Measurements from ENCODE around the gene ATPAF1.
"Not testable (repeated sequence)": the region's sequence is repeated elsewhere in the genome, so short reads cannot be mapped to it uniquely, and the experiment has no call there.

The ATPAF1 gene

DNA sequence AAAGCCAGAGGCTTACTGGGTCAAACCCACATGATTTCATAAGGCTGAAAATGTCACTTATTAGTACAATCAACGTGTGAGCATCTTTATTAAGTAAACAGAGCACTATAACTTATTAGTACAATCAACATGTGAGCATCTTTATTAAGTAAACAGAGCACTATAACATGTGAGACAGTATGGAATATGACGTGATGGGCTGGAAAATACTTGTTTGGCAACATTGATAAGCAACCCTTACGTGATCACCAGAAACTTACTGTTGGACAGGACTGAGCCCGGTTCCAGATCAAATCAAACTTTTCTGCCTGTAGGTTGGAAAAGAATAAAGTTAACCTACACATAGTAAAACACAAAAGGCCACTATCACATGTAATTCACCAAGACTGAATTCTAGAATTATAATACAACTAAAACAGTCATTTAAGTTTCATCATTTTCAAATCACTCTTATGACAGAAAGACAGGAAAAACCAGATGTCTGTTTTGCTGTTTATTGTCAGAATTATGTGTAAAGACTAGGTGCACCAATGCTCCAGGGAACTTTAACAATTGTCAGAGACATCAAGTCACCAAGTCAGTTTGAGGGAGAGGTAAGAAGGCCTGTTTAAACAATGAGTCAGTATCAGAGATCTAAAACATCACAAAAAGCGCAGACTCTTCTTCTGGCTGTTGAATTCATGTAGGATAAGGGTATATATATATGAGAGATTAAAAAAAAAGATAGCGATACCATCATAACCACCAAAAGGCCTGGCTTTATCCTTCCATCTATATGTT is 15.7 kb downstream of the ATPAF1 start:
- peaks cover 52% of the 10 kb centered on the region for H3K36me3 ChIP-seq (ENCODE audit: insufficient read depth, low read length)
- peaks cover 9% of the 10 kb centered on the region; the same call in 1 of the 2 replicates for H3K9me3 ChIP-seq (ENCODE audit: low read length)
- no peaks in the 10 kb centered on the region for H3K27me3 ChIP-seq (ENCODE audit: insufficient read depth, low read length)
- no peak overlapping the region for H3K9ac ChIP-seq (ENCODE audit: low read length)
- H3K4me2 ChIP-seq (ENCODE audit: low read length) = no peak overlapping the region
- H4K20me1 ChIP-seq (ENCODE audit: insufficient read depth, low read length) = no peaks in the 10 kb centered on the region
- no peak overlapping the region for H3K27ac ChIP-seq (ENCODE audit: low read depth, low read length, poor library complexity, severe bottlenecking)
- no peaks in the 10 kb centered on the region for H3F3A ChIP-seq (ENCODE audit: insufficient read depth, low read length)
- H3K9me2 ChIP-seq (ENCODE audit: low read depth, low read length) = no peaks in the 10 kb centered on the region
- no peaks in the 10 kb centered on the region for H3K79me2 ChIP-seq (ENCODE audit: insufficient read depth, low read length)
- no peaks in the 10 kb centered on the region for H3K4me1 ChIP-seq (ENCODE audit: insufficient read depth, low read length, severe bottlenecking)
- H3K4me3 ChIP-seq (ENCODE audit: low read depth, low read length, poor library complexity, severe bottlenecking) = no peak overlapping the region
- no peak overlapping the region for H2AFZ ChIP-seq (ENCODE audit: low read length)
- TF ChIP-seq, protein P1, sequence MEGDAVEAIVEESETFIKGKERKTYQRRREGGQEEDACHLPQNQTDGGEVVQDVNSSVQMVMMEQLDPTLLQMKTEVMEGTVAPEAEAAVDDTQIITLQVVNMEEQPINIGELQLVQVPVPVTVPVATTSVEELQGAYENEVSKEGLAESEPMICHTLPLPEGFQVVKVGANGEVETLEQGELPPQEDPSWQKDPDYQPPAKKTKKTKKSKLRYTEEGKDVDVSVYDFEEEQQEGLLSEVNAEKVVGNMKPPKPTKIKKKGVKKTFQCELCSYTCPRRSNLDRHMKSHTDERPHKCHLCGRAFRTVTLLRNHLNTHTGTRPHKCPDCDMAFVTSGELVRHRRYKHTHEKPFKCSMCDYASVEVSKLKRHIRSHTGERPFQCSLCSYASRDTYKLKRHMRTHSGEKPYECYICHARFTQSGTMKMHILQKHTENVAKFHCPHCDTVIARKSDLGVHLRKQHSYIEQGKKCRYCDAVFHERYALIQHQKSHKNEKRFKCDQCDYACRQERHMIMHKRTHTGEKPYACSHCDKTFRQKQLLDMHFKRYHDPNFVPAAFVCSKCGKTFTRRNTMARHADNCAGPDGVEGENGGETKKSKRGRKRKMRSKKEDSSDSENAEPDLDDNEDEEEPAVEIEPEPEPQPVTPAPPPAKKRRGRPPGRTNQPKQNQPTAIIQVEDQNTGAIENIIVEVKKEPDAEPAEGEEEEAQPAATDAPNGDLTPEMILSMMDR (IDR thresholded peaks at IDR 0.05; ENCODE audit: low read length) = no peak
- no peak for TF ChIP-seq EZH2 (IDR thresholded peaks at IDR 0.05; ENCODE audit: borderline replicate concordance, low read length)

DNA sequence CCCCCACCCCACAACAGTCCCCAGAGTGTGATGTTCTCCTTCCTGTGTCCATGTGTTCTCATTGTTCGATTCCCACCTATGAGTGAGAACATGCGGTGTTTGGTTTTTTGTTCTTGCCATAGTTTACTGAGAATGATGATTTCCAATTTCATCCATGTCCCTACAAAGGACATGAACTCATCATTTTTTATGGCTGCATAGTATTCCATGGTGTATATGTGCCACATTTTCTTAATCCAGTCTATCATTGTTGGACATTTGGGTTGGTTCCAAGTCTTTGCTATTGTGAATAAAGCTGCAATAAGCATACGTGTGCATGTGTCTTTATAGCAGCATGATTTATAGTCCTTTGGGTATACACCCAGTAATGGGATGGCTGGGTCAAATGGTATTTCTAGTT is 17.0 kb downstream of the ATPAF1 start:
- not testable (repeated sequence) for H3K9me2 ChIP-seq (ENCODE audit: low read depth, low read length); H3K27me3 ChIP-seq (ENCODE audit: insufficient read depth, low read length); H3F3A ChIP-seq (ENCODE audit: insufficient read depth, low read length); H3K9ac ChIP-seq (ENCODE audit: low read length); H3K4me3 ChIP-seq (ENCODE audit: low read depth, low read length, poor library complexity, severe bottlenecking); H3K9me3 ChIP-seq (ENCODE audit: low read length); H3K4me2 ChIP-seq (ENCODE audit: low read length); H2AFZ ChIP-seq (ENCODE audit: low read length); H3K4me1 ChIP-seq (ENCODE audit: insufficient read depth, low read length, severe bottlenecking); H3K79me2 ChIP-seq (ENCODE audit: insufficient read depth, low read length); H4K20me1 ChIP-seq (ENCODE audit: insufficient read depth, low read length); H3K27ac ChIP-seq (ENCODE audit: low read depth, low read length, poor library complexity, severe bottlenecking)
- H3K36me3 ChIP-seq (ENCODE audit: insufficient read depth, low read length) = peaks cover 43% of the 10 kb centered on the region

GRCh38 chr1:46650491-46650890 is 17.7 kb downstream of the ATPAF1 start:
- H2AFZ ChIP-seq (ENCODE audit: low read length) = no peak overlapping the region
- no peaks in the 10 kb centered on the region for H3K9me2 ChIP-seq (ENCODE audit: low read depth, low read length)
- peaks cover 9% of the 10 kb centered on the region; the same call in 1 of the 2 replicates for H3K9me3 ChIP-seq (ENCODE audit: low read length)
- H3F3A ChIP-seq (ENCODE audit: insufficient read depth, low read length) = peaks cover 3% of the 10 kb centered on the region; the same call in 1 of the 2 replicates
- H3K4me2 ChIP-seq (ENCODE audit: low read length) = no peak overlapping the region
- H3K36me3 ChIP-seq (ENCODE audit: insufficient read depth, low read length) = peaks cover 36% of the 10 kb centered on the region
- H4K20me1 ChIP-seq (ENCODE audit: insufficient read depth, low read length) = no peaks in the 10 kb centered on the region
- TF ChIP-seq EZH2 (IDR thresholded peaks at IDR 0.05; ENCODE audit: borderline replicate concordance, low read length) = no peak
- TF ChIP-seq, protein P1 (IDR thresholded peaks at IDR 0.05; ENCODE audit: low read length) = no peak
- no peak overlapping the region for H3K27ac ChIP-seq (ENCODE audit: low read depth, low read length, poor library complexity, severe bottlenecking)
- no peaks in the 10 kb centered on the region for H3K4me1 ChIP-seq (ENCODE audit: insufficient read depth, low read length, severe bottlenecking)
- no peaks in the 10 kb centered on the region for H3K27me3 ChIP-seq (ENCODE audit: insufficient read depth, low read length)
- H3K4me3 ChIP-seq (ENCODE audit: low read depth, low read length, poor library complexity, severe bottlenecking) = no peak overlapping the region
- H3K79me2 ChIP-seq (ENCODE audit: insufficient read depth, low read length) = no peaks in the 10 kb centered on the region
- H3K9ac ChIP-seq (ENCODE audit: low read length) = no peak overlapping the region

DNA sequence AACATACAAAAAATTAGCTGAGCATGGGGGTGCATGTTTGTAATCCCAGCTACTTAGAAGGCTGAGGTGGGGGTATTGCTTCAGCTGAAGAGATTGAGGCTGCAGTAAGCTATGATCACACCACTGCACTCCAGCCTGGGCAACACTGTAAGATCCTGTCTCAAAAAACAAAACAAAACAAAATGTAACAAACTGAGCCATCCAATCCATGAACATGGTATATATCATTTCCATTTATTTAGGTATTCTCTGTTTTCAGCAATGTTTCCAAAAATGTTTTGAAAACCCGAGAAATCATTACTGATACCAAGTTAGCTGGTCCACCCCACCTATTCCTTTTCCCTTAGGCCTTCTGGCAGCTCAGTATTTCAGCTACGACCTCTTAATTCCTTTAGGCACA is 18.4 kb downstream of the ATPAF1 start:
- H3K36me3 ChIP-seq (ENCODE audit: insufficient read depth, low read length) = peaks cover 30% of the 10 kb centered on the region
- H3K79me2 ChIP-seq (ENCODE audit: insufficient read depth, low read length) = no peaks in the 10 kb centered on the region
- H3K9me2 ChIP-seq (ENCODE audit: low read depth, low read length) = no peaks in the 10 kb centered on the region
- no peak overlapping the region for H3K4me2 ChIP-seq (ENCODE audit: low read length)
- TF ChIP-seq, protein P1 (IDR thresholded peaks at IDR 0.05; ENCODE audit: low read length) = no peak
- no peak for TF ChIP-seq EZH2 (IDR thresholded peaks at IDR 0.05; ENCODE audit: borderline replicate concordance, low read length)
- peaks cover 3% of the 10 kb centered on the region; the same call in 1 of the 2 replicates for H3F3A ChIP-seq (ENCODE audit: insufficient read depth, low read length)
- H3K27me3 ChIP-seq (ENCODE audit: insufficient read depth, low read length) = no peaks in the 10 kb centered on the region
- H3K9ac ChIP-seq (ENCODE audit: low read length) = no peak overlapping the region
- H2AFZ ChIP-seq (ENCODE audit: low read length) = no peak overlapping the region
- no peak overlapping the region for H3K27ac ChIP-seq (ENCODE audit: low read depth, low read length, poor library complexity, severe bottlenecking)
- H4K20me1 ChIP-seq (ENCODE audit: insufficient read depth, low read length) = no peaks in the 10 kb centered on the region
- no peaks in the 10 kb centered on the region for H3K4me1 ChIP-seq (ENCODE audit: insufficient read depth, low read length, severe bottlenecking)
- peaks cover 9% of the 10 kb centered on the region; the same call in 1 of the 2 replicates for H3K9me3 ChIP-seq (ENCODE audit: low read length)
- H3K4me3 ChIP-seq (ENCODE audit: low read depth, low read length, poor library complexity, severe bottlenecking) = no peak overlapping the region
